H7 (cell line): ENCODE measurements around the gene TCP11L1. TPM values are rescaled to one million over a fixed set of nuclear protein-coding genes. Genes with fewer than 3 reads are reported as not detected.

Experiments
- DNase-seq: peaks from one replicate; pipeline ENCODE4 v3.0.0; 2012
- H3K27me3 ChIP-seq: 2 replicates; pipeline ENCODE4 v1.6.0; 2011; ENCODE audit warnings: mild to moderate bottlenecking, low read length; ENCODE audit not compliant: control insufficient read depth, insufficient read depth
- H3K36me3 ChIP-seq: replicated peaks from 2 replicates; pipeline ENCODE4 v1.5.1; 2011; ENCODE audit warnings: low read length; ENCODE audit not compliant: control insufficient read depth, insufficient read depth
- H3K4me3 ChIP-seq: 2 replicates; pipeline ENCODE4 v1.5.1; 2011; ENCODE audit warnings: low read depth, mild to moderate bottlenecking, control low read depth, low read length, moderate library complexity; ENCODE audit not compliant: insufficient read depth
- total RNA-seq: library from RNA; depleted of rRNA; stranded (reverse); fragments of >200 nt; shearing (Covaris generic); gene quantifications from 2 replicates; pipeline ENCODE4 v1.2.3, GENCODE V29; 2014; rRNA removed

Gene TCP11L1, protein sequence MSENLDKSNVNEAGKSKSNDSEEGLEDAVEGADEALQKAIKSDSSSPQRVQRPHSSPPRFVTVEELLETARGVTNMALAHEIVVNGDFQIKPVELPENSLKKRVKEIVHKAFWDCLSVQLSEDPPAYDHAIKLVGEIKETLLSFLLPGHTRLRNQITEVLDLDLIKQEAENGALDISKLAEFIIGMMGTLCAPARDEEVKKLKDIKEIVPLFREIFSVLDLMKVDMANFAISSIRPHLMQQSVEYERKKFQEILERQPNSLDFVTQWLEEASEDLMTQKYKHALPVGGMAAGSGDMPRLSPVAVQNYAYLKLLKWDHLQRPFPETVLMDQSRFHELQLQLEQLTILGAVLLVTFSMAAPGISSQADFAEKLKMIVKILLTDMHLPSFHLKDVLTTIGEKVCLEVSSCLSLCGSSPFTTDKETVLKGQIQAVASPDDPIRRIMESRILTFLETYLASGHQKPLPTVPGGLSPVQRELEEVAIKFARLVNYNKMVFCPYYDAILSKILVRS
- 10.6 and 12.5 TPM in 2 replicates for total RNA-seq

DNA sequence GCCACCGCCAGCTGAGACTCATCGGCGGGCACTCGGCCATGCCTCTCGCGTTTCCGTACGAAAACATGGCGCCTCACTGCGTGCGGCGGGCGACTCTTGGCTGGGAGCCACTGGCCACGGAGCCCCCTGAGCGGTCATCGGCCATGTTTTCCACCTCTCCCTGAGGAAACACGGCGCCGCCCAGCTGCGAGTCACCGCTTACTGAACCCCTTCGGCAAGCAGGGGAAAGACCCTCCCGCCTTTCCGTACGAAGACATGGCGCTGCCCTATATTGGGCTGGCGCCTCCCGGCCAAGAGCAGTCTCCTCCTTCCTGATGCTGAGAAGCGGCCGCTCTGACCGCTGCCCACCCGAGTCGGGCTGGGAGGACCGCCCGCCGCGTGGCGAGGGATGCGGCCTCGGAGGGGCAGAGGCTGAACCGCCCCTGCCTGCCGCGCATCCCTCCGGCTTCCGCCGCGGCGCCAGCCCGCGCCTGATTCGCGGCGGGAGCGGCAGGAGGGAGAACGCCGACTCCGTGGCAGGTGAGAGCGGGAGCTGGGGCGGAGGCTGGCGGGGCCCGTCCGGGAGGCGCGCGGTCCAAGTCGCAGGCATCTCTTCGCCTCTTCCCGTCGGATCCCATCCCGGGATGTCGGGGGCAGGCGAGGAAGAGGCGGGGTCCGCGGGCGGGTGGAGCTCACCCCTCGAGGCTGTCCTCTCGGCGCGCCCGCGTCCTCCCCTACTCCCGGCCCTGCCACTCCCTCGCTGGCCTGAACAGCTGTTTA is at the start of gene TCP11L1:
TSS of gene TCP11L1 (plus strand) at position 299 of the 759 bp plus-strand sequence. CDS start 4,202 bp downstream, outside the sequence.
- peak; percentile 92 for DNase-seq
- H3K4me3 ChIP-seq, result peak within 1 kb of the TSS; percentile 85
- no peaks in the 10 kb centered on the region; the same call in 1 of the 2 replicates for H3K27me3 ChIP-seq
- H3K36me3 ChIP-seq, result peaks cover 4% of the 10 kb centered on the region

DNA sequence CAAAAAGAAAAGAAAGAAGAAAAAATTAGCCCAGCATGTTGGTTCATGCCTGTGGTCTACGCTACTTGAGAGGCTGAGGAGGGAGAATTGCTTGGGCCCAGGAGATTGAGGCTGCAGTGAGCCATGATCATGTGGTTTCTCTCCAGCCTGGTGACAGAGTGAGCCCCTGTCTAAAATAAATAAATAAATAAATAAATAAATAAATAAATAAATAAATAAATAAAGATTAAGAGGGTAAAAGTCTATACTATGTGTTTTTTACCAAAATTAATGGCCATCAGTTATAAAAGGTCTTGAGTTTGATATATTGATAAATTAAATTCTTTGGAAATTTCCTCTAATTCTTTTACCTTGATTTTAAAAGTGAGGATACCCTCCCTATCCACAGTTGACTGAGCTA is 48.9 kb upstream of the TCP11L1 start:
- no peak for DNase-seq
- Histone ChIP-seq H3K27me3 (no peaks in the 10 kb centered on the region), H3K36me3 (no peaks in the 10 kb centered on the region), H3K4me3 (no peak overlapping the region)

DNA sequence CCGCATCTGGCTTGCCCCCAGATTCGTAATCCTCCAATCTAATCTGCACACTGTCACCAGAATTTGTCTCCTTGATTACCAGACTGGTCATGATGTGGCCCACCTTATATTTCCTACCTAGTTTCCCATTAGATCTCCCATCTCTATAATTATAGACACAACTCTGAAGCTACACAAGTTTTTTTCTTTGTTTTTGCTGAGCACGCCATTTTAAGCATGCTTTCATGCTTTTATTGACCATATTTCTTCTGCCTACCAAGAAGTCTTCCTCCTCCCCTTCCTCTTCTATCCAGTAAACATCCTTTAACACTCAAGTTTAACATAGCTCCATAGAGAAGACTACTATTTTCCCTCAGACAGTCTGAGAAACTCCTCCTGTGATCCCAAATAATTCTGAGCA is 47.9 kb upstream of the TCP11L1 start:
- no peaks in the 10 kb centered on the region for H3K27me3 ChIP-seq
- DNase-seq, result no peak
- H3K4me3 ChIP-seq, result no peak overlapping the region
- H3K36me3 ChIP-seq, result no peaks in the 10 kb centered on the region

DNA sequence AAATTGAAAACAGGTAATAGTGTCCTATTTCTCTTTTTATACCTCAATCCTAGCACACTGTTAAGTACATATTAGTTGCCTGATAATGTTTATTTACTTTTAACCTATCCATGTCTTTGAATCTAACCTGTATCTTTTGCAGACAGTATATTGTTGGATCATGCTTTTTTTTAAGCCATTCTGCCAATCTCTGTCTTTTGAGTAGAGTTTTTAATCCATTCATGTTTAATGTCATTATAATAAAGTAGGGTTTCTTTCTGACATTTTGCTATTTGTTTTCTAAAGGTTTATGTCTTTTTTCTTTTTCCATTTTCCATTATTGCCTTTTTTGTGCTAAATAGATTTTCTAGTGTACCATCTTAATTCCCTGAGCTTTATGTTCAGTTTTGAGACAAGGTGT is 47.5 kb upstream of the TCP11L1 start:
- Histone ChIP-seq H3K36me3 (no peaks in the 10 kb centered on the region), H3K27me3 (no peaks in the 10 kb centered on the region), H3K4me3 (no peak overlapping the region)
- DNase-seq, result no peak

GRCh38 chr11:33000181-33000580 is 39.2 kb upstream of the TCP11L1 start:
- no peak for DNase-seq
- Histone ChIP-seq H3K27me3 (no peaks in the 10 kb centered on the region), H3K4me3 (no peak overlapping the region), H3K36me3 (no peaks in the 10 kb centered on the region)

DNA sequence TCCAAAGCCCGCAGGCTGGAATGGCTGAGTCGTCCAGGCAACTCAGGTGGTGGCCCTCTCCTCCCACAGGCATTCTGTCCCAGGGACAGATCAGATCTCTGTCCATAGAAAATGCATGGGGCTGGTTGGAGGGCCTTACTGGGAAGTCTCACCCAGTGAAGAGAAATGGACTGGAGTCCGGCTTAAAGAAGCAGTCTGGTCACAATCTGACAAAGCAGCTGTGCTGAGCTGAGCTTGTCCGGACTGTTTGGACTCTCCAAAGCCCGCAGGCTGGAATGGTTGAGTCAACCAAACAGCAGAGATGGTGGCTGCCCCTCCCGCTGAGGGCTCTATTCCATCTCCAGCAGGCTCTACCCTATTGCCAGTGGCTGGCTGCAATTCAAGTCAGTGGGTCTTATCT is 38.1 kb upstream of the TCP11L1 start:
- H3K27me3 ChIP-seq, result no peaks in the 10 kb centered on the region
- DNase-seq, result no peak
- H3K36me3 ChIP-seq, result no peaks in the 10 kb centered on the region
- H3K4me3 ChIP-seq, result no peak overlapping the region

- H3K36me3 ChIP-seq, result no peaks in the 10 kb centered on the region
- H3K27me3 ChIP-seq, result no peaks in the 10 kb centered on the region
- no peak overlapping the region for H3K4me3 ChIP-seq
- DNase-seq, result no peak
These were observed 37.4 kb upstream of the TCP11L1 start for GRCh38 chr11:33001751-33002542.

GRCh38 chr11:33005175-33005574 is 34.2 kb upstream of the TCP11L1 start:
- no peaks in the 10 kb centered on the region for H3K27me3 ChIP-seq
- H3K4me3 ChIP-seq, result no peak overlapping the region
- no peaks in the 10 kb centered on the region for H3K36me3 ChIP-seq
- no peak for DNase-seq

- H3K27me3 ChIP-seq, result no peaks in the 10 kb centered on the region
- H3K36me3 ChIP-seq, result no peaks in the 10 kb centered on the region
- DNase-seq, result no peak
- H3K4me3 ChIP-seq, result no peak overlapping the region
These were observed 33.4 kb upstream of the TCP11L1 start for GRCh38 chr11:33006010-33006409.

DNA sequence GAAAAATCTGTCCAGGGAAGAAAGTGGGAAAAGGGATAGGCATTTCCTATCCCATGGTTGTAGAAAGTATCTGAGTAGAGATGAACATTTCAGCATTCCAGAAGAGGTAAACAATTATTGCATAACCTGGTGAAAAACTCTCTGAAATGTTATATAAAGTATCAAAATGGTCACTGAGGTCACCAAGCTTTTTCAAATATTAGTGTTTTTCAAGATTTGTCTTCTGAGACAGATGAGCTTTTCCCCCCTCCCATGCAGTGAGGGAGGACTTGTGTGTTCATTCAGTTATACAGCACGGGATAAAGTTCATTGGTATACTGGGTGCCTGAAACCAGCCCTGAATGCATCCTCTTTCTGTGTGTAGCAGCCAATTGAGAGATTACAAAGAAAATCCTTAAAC is 25.6 kb upstream of the TCP11L1 start:
- no peaks in the 10 kb centered on the region for H3K36me3 ChIP-seq
- H3K27me3 ChIP-seq, result peaks cover 11% of the 10 kb centered on the region
- no peak for DNase-seq
- H3K4me3 ChIP-seq, result no peak overlapping the region

GRCh38 chr11:33015621-33016551 is 23.5 kb upstream of the TCP11L1 start, which contains the start of gene DEPDC7:
Gene DEPDC7 (plus strand): TSS chr11:33015878. CDS start chr11:33015956, 78 bp downstream.
- peak; percentile 94 for DNase-seq
- H3K4me3 ChIP-seq, result peak within 1 kb of the TSS; percentile 59
- H3K36me3 ChIP-seq, result no peaks in the 10 kb centered on the region
- peaks cover 11% of the 10 kb centered on the region for H3K27me3 ChIP-seq

DNA sequence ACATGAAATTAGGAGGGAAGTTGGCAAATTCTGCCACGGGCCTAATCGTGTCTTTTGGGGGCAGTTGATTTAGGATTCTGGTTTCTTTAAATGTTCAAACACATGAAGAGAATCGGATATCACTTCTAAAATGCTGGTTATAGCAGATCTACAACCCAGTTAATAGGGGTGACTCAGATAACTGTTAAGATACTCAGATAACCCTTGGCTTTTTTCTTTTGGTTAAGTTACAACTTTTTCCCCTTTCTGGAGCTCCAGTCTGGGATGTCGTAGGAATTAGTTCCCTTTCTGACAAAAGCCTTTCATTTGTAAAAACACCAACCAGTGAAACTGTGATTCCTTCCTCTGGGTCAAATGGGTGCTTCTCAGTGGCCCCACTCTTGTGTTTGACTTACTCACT is 22.7 kb upstream of the TCP11L1 start:
- DNase-seq, result no peak
- H3K27me3 ChIP-seq, result peaks cover 11% of the 10 kb centered on the region
- H3K4me3 ChIP-seq, result no peak overlapping the region
- H3K36me3 ChIP-seq, result no peaks in the 10 kb centered on the region

DNA sequence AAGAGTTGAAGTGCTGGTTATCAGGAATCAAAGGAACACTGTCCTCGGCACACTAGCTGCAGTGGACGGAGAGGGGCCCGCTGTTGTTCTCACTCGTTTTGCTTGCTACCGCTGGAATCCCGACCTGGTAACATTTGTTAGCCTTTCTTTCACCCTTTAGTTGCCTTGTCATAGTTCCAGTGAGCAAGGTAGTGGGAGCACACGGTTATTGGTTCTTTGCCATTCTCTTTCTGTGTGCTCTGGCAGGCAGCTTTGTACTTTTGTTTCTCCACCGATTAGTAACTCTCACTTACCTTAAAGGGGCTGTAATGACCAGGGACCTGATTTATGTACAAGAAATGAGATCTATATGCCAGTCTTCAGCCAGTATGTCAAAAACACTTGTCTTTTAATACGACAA is 21.9 kb upstream of the TCP11L1 start:
- Histone ChIP-seq H3K4me3 (no peak overlapping the region; the same call in 1 of the 2 replicates), H3K36me3 (no peaks in the 10 kb centered on the region), H3K27me3 (peaks cover 11% of the 10 kb centered on the region)
- DNase-seq, result no peak
